Common myeloid progenitor, CD34-positive (primary cell): ENCODE results near the gene ADCY2.

Experiments used
- CTCF ChIA-PET: fragments of 350-600 bp; sonication (Branson Sonifier 250); formaldehyde crosslinking; loops from one replicate; lab custom pipeline; 2021; ENCODE audit warnings: antibody characterized with exemption; lab: Charles Lee
- POLR2A ChIA-PET: fragments of 350-600 bp; sonication (Branson Sonifier 250); formaldehyde crosslinking; loops from one replicate; lab custom pipeline; 2021; ENCODE audit warnings: antibody characterized with exemption; lab: Charles Lee
- DNase-seq, 3 donors: peaks; one replicate each; pipeline versions ENCODE4 v3.0.0 to v3.0.0-alpha.2; 2013
- H3K27ac ChIP-seq, 2 experiments: 1 replicate in 1 of 2; 2 replicates in 1 of 2; pipeline ENCODE4 v1.7.0; 2013; ENCODE audit warnings: inconsistent platforms in 2 of 2, low read length in 2 of 2, mild to moderate bottlenecking in 2 of 2, low read depth in 1 of 2, moderate library complexity in 1 of 2; ENCODE audit not compliant: severe bottlenecking in 2 of 2, insufficient read depth in 1 of 2, poor library complexity in 1 of 2
- H3K27me3 ChIP-seq, 5 experiments: replicated peaks in 2 of 5; 1 replicate in 3 of 5; 2 replicates in 2 of 5; pipeline versions ENCODE4 v1.6.1 to v1.7.0; 2013; ENCODE audit warnings: low read length in 4 of 5, mild to moderate bottlenecking in 2 of 5, moderate library complexity in 2 of 5, inconsistent platforms in 1 of 5; ENCODE audit not compliant: insufficient read depth in 5 of 5, control insufficient read depth in 4 of 5
- H3K36me3 ChIP-seq, 4 experiments: 1 replicate in 2 of 4; 2 replicates in 2 of 4; pipeline versions ENCODE4 v1.6.1 to v1.7.0; 2013; ENCODE audit warnings: low read length in 3 of 4, control low read depth in 1 of 4, mild to moderate bottlenecking in 1 of 4; ENCODE audit not compliant: control insufficient read depth in 4 of 4, insufficient read depth in 4 of 4
- H3K4me1 ChIP-seq, 4 experiments: 1 replicate in 3 of 4; 2 replicates in 1 of 4; pipeline versions ENCODE4 v1.6.1 to v1.7.1; 2013; ENCODE audit warnings: low read length in 3 of 4, mild to moderate bottlenecking in 3 of 4, control low read depth in 1 of 4, inconsistent platforms in 1 of 4, moderate library complexity in 1 of 4; ENCODE audit not compliant: control insufficient read depth in 4 of 4, insufficient read depth in 4 of 4; ENCODE audit errors: control extremely low read depth in 1 of 4
- H3K4me3 ChIP-seq, 7 experiments: 1 replicate in 4 of 7; 2 replicates in 3 of 7; pipeline versions ENCODE4 v1.5.1 to v1.7.0; 2013; ENCODE audit warnings: mild to moderate bottlenecking in 7 of 7, low read length in 6 of 7, moderate library complexity in 6 of 7, inconsistent platforms in 2 of 7, low read depth in 2 of 7, control low read depth in 1 of 7; ENCODE audit not compliant: insufficient read depth in 4 of 7, control insufficient read depth in 1 of 7; ENCODE audit errors: extremely low read depth in 1 of 7
- H3K9me3 ChIP-seq, 5 experiments: 1 replicate in 4 of 5; 2 replicates in 1 of 5; pipeline versions ENCODE4 v1.6.1 to v1.7.1; 2013; ENCODE audit warnings: low read length in 4 of 5, mild to moderate bottlenecking in 2 of 5, inconsistent platforms in 1 of 5, low read depth in 1 of 5, moderate library complexity in 1 of 5; ENCODE audit not compliant: control insufficient read depth in 4 of 5, insufficient read depth in 2 of 5; ENCODE audit errors: control extremely low read depth in 1 of 5
- WGBS: methylation state at CpG from one replicate; pipeline ENCODE4 v1.1.5; 2013; ENCODE audit not compliant: insufficient coverage; 5-methylcytosine and 5-hydroxymethylcytosine counted together

Gene ADCY2

DNA sequence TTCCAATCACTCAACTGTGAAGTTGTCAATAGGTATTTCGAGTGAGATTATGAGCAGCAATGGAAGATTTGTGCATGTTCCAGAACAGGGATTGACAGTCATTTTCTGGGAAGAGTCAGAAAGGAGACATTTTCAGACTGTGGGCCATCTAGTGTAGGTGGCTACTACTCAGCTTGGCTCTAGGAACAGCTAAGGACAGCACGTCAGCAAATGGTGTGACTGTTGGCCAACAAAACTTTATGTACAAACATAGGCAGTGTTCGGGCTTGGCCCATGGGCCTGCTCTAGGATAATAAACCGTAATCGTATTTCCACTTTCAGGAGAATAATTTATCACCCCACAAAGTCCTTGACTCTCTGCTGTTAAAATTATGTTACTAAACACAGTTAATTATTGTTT, 143.6 kb downstream of the ADCY2 start:
- H3K27ac ChIP-seq = no peak overlapping the region
- no peak overlapping the region for H3K4me3 ChIP-seq
- H3K27me3 ChIP-seq = peaks cover 0 to 2% (median 0%) of the 10 kb centered on the region in 5 experiments
- CTCF ChIA-PET = interaction anchor here (0.9 kb wide), 1 partner anchor 13 kb away, joined by 4 read pairs; no protein-coding TSS in a partner anchor
- POLR2A ChIA-PET = no interaction called here
- DNase-seq = no peak
- 76% methylated on average over 2 of the region's 5 CpGs for WGBS
- no peaks in the 10 kb centered on the region for H3K9me3 ChIP-seq
- no peaks in the 10 kb centered on the region for H3K36me3 ChIP-seq
- H3K4me1 ChIP-seq = no peaks in the 10 kb centered on the region

DNA sequence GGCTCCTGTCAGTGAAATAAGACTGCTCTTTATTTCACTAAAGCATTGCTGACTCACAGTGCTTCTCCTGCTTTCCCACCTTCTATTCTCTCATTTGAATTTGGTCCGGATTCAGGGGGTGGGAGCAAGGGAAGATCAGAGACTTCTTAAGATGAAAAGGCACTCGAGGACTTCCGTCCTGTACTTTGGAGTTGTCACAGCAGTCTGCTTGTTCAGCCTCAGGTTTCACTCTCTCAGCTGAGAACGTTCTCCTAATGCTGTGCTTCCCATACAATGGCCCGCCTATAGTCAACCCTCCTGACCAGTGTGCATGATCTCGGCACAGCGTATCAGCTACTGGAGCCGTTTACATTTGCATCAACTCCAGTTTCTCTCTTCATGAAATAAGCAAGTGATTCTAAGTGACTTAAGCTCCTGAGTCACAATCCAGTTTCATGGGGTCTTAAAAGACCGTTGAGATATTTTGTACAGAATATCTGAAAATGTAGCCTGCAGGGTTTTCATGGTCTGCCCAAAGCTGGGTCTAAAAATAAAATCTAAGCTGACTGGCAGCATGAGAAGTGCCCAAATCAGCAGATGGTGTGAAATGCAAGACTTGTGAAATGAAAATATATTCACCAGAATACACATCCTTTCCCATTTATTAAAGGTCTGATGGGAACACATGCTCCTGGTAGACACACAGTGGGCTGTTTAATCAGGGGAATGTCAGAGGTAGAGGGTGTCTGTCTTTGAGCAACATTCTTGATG, 145.0 kb downstream of the ADCY2 start:
- WGBS = 76% methylated on average over 9 of the region's 9 CpGs
- Histone ChIP-seq H3K9me3 (no peaks in the 10 kb centered on the region), H3K27ac (no peak overlapping the region), H3K27me3 (peaks cover 0 to 2% (median 0%) of the 10 kb centered on the region in 5 experiments), H3K36me3 (no peaks in the 10 kb centered on the region), H3K4me1 (no peaks in the 10 kb centered on the region), H3K4me3 (no peak overlapping the region)
- no peak for DNase-seq
- CTCF ChIA-PET = no interaction called here
- POLR2A ChIA-PET = no interaction called here

GRCh38 chr5:7541898-7542297, 146.0 kb downstream of the ADCY2 start:
- H3K27ac ChIP-seq = no peak overlapping the region
- peaks cover 0 to 2% (median 0%) of the 10 kb centered on the region in 5 experiments for H3K27me3 ChIP-seq
- POLR2A ChIA-PET = no interaction called here
- no peaks in the 10 kb centered on the region for H3K36me3 ChIP-seq
- CTCF ChIA-PET = no interaction called here
- H3K4me3 ChIP-seq = no peak overlapping the region
- no peaks in the 10 kb centered on the region for H3K4me1 ChIP-seq
- WGBS = no CpG with 5 or more reads among the region's 2 CpGs
- H3K9me3 ChIP-seq = no peaks in the 10 kb centered on the region
- no peak for DNase-seq

GRCh38 chr5:7546555-7546954, 150.6 kb downstream of the ADCY2 start:
- POLR2A ChIA-PET = no interaction called here
- 87% methylated on average over 5 of the region's 6 CpGs for WGBS

GRCh38 chr5:7548596-7548995, 152.7 kb downstream of the ADCY2 start:
- ChIA-PET CTCF (interaction anchor here (1.1 to 1.2 kb wide), 2 partner anchors 16 to 197 kb away, joined by 3 to 4 read pairs; no protein-coding TSS in a partner anchor), POLR2A (no interaction called here)
- DNase-seq = no peak

More at GRCh38 chr5:7546555-7546954, 150.6 kb downstream of the ADCY2 start:
- Histone ChIP-seq H3K27ac (no peak overlapping the region), H3K36me3 (no peaks in the 10 kb centered on the region), H3K4me1 (no peaks in the 10 kb centered on the region), H3K4me3 (no peak overlapping the region), H3K9me3 (no peaks in the 10 kb centered on the region), H3K27me3 (peaks cover 0 to 2% (median 0%) of the 10 kb centered on the region in 5 experiments)
- CTCF ChIA-PET = no interaction called here
- DNase-seq = no peak

GRCh38 chr5:7565559-7565958, 169.6 kb downstream of the ADCY2 start:
- no peak overlapping the region for H3K27ac ChIP-seq
- H3K4me3 ChIP-seq = no peak overlapping the region
- H3K9me3 ChIP-seq = no peaks in the 10 kb centered on the region
- ChIA-PET POLR2A (no interaction called here), CTCF (no interaction called here)
- no peaks in the 10 kb centered on the region for H3K4me1 ChIP-seq
- no peaks in the 10 kb centered on the region for H3K36me3 ChIP-seq
- no peaks in the 10 kb centered on the region for H3K27me3 ChIP-seq
- 100% methylated on average over 2 of the region's 2 CpGs for WGBS
- DNase-seq = no peak

More at GRCh38 chr5:7548596-7548995, 152.7 kb downstream of the ADCY2 start:
- Histone ChIP-seq H3K4me3 (no peak overlapping the region), H3K27ac (no peak overlapping the region), H3K36me3 (no peaks in the 10 kb centered on the region), H3K9me3 (no peaks in the 10 kb centered on the region), H3K27me3 (peaks cover 0 to 2% (median 0%) of the 10 kb centered on the region in 5 experiments), H3K4me1 (no peaks in the 10 kb centered on the region)
- WGBS = 86% methylated on average over 2 of the region's 2 CpGs

GRCh38 chr5:7576023-7576715, 180.2 kb downstream of the ADCY2 start:
- ChIA-PET POLR2A (interaction anchor here (0.6 kb wide), 1 partner anchor 18 kb away, joined by 4 read pairs; no protein-coding TSS in a partner anchor), CTCF (no interaction called here)
- DNase-seq = no peak
- H3K4me1 ChIP-seq = no peaks in the 10 kb centered on the region
- H3K36me3 ChIP-seq = no peaks in the 10 kb centered on the region
- 83% methylated on average over 7 of the region's 7 CpGs for WGBS
- H3K9me3 ChIP-seq = no peaks in the 10 kb centered on the region
- H3K4me3 ChIP-seq = no peak overlapping the region
- no peak overlapping the region for H3K27ac ChIP-seq
- H3K27me3 ChIP-seq = peaks cover 0 to 2% (median 0%) of the 10 kb centered on the region in 5 experiments
